ENCODE measurements around the gene SMPD1.

The SMPD1 gene

DNA sequence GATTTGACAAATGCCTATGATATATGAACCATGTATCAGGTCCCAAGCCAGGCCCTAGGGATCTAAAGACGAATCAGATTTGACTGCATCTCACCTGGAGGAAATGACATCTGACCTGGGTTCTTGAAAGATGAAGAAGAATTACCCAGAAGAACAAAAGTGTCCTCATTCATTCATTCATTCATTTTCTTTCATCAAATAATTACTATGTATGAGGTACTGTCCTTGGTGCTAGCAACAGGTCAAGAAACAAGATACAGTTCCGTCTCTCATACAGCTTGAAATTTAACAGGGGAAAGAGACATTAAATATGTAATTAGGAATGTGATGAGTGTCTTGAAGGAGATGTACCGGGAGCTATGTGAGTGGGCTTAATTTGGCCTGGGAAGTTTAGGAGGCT is 30.4 kb downstream of the SMPD1 start:
- H3K4me3 ChIP-seq (replicated peaks; ENCODE audit: low read depth, low read length) = no peak overlapping the region
- no peak for DNase-seq (ENCODE audit: extremely low read depth, low read depth)
- no peak for TF ChIP-seq CTCF (IDR thresholded peaks at IDR 0.05; ENCODE audit: low read depth, low read length, missing control alignments)

GRCh38 chr11:6427516-6427915 is 37.2 kb downstream of the SMPD1 start:
- no peak for DNase-seq (ENCODE audit: extremely low read depth, low read depth)
- TF ChIP-seq CTCF (IDR thresholded peaks at IDR 0.05; ENCODE audit: low read depth, low read length, missing control alignments) = no peak
- no peak overlapping the region for H3K4me3 ChIP-seq (replicated peaks; ENCODE audit: low read depth, low read length)

GRCh38 chr11:6431861-6432260 is 41.6 kb downstream of the SMPD1 start:
- TF ChIP-seq CTCF (IDR thresholded peaks at IDR 0.05; ENCODE audit: low read depth, low read length, missing control alignments) = no peak
- no peak overlapping the region for H3K4me3 ChIP-seq (replicated peaks; ENCODE audit: low read depth, low read length)
- DNase-seq (ENCODE audit: extremely low read depth, low read depth) = peak; percentile 6

- no peak for DNase-seq (ENCODE audit: extremely low read depth, low read depth)
- no peak for TF ChIP-seq CTCF (IDR thresholded peaks at IDR 0.05; ENCODE audit: low read depth, low read length, missing control alignments)
- H3K4me3 ChIP-seq (replicated peaks; ENCODE audit: low read depth, low read length) = no peak overlapping the region
Observed at GRCh38 chr11:6433998-6434660, 43.9 kb downstream of the SMPD1 start.

DNA sequence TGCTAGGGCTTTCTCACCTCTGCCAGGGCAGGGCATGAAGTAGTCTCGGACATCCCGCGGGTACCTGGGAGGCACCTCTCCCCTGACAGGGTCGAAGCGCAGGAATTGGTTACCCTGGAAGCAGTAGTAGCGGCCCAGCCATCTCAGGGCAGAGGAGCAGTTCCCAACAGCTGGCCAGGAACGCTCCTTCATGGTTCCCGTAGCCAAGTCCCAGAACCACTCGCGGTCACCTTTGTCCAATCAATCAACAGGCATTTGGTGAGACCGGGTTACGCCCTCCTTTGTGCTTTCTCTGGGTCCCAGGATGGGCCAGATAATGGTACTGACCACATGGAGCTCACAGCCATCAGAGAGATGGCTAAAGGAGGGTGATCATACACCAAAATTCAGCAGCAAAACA is 47.1 kb downstream of the SMPD1 start:
- TF ChIP-seq CTCF (IDR thresholded peaks at IDR 0.05; ENCODE audit: low read depth, low read length, missing control alignments) = no peak
- DNase-seq (ENCODE audit: extremely low read depth, low read depth) = no peak
- H3K4me3 ChIP-seq (replicated peaks; ENCODE audit: low read depth, low read length) = no peak overlapping the region

DNA sequence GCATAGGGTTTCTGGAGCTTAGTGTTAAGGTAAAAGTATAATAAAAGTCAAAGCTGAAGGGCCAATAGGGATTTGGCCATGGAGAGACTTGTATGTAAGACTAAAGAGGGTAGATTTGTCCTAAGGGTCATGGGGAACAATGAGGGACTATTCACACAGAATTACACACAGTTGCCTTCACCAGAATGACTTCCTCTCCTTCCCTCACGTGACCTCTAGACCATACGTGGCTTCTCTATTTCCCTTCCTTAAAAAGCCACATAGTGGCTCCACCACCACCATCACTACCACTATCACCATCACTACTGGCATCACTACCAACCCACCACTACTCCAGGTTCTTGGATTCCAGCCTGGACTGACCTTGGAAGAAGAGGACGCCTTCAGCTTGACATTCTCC is 47.7 kb downstream of the SMPD1 start:
- DNase-seq (ENCODE audit: extremely low read depth, low read depth) = no peak
- H3K4me3 ChIP-seq (replicated peaks; ENCODE audit: low read depth, low read length) = no peak overlapping the region
- TF ChIP-seq CTCF (IDR thresholded peaks at IDR 0.05; ENCODE audit: low read depth, low read length, missing control alignments) = no peak

All from HFF-Myc (cell line).